SK-N-SH (cell line): ENCODE data around the gene PPP1R3G. TPM values are rescaled to one million over a fixed set of nuclear protein-coding genes. Genes with fewer than 3 reads are reported as not detected.

Experiments used
- CTCF ChIA-PET: fragments of 300-600, 350-600 bp; formaldehyde crosslinking; extraction: SDS; loops from one replicate; lab custom pipeline; 2021; lab: Yijun Ruan, JAX
- POLR2A ChIA-PET: fragments of 350-600 bp; sonication (Branson Sonifier 250); formaldehyde crosslinking; extraction: SDS; loops from one replicate; lab custom pipeline; 2020; ENCODE audit warnings: antibody characterized with exemption, inconsistent platforms; lab: Yijun Ruan, JAX
- DNase-seq: peaks from one replicate; pipeline ENCODE4 v3.0.0; 2012
- H2AFZ ChIP-seq: fragments of 200-600 bp; sonication (generic); 2 replicates; pipeline ENCODE4 v1.8.1; 2016; ENCODE audit warnings: antibody characterized with exemption, mild to moderate bottlenecking, low read depth
- H3F3A ChIP-seq: fragments of 200-600 bp; sonication (generic); replicated peaks from 2 replicates; pipeline ENCODE3; 2016; ENCODE audit warnings: antibody characterized with exemption, mild to moderate bottlenecking; ENCODE audit not compliant: insufficient read depth
- H3K27ac ChIP-seq, 2 experiments: fragments of 200-500 bp in 1 of 2; fragments of 200-600 bp in 1 of 2; sonication (Bioruptor generic) in 1 of 2; sonication (generic), shearing (Covaris generic) in 1 of 2; 2 replicates each; pipeline versions ENCODE4 v1.5.1 to v1.6.1; 2014 to 2016; ENCODE audit warnings: low read depth in 2 of 2, inconsistent platforms in 1 of 2, low read length in 1 of 2, mild to moderate bottlenecking in 1 of 2, mixed read lengths in 1 of 2
- H3K27me3 ChIP-seq: fragments of 200-600 bp; sonication (generic), shearing (Covaris generic); 2 replicates; pipeline ENCODE4 v1.6.1; 2016; ENCODE audit warnings: mixed run types; ENCODE audit not compliant: insufficient read depth
- H3K36me3 ChIP-seq, 2 experiments: fragments of 200-500 bp in 1 of 2; fragments of 200-600 bp in 1 of 2; sonication (Bioruptor generic) in 1 of 2; sonication (generic) in 1 of 2; replicated peaks in 1 of 2; 2 replicates each; pipeline versions ENCODE3 to v1.5.1; 2014 to 2016; ENCODE audit warnings: low read length in 1 of 2, mild to moderate bottlenecking in 1 of 2; ENCODE audit not compliant: insufficient read depth in 2 of 2, control insufficient read depth in 1 of 2
- H3K4me1 ChIP-seq, 2 experiments: fragments of 200-500 bp in 1 of 2; fragments of 200-600 bp in 1 of 2; sonication (Bioruptor generic) in 1 of 2; sonication (generic), shearing (Covaris generic) in 1 of 2; 2 replicates each; pipeline versions ENCODE4 v1.5.1 to v1.6.1; 2014 to 2016; ENCODE audit warnings: low read depth in 1 of 2, low read length in 1 of 2, mixed run types in 1 of 2; ENCODE audit not compliant: insufficient read depth in 2 of 2, control insufficient read depth in 1 of 2
- H3K4me2 ChIP-seq: fragments of 200-600 bp; sonication (generic), shearing (Covaris generic); 2 replicates; pipeline ENCODE4 v1.6.1; 2017; ENCODE audit warnings: mixed run types
- H3K4me3 ChIP-seq, 2 experiments: fragments of 200-500 bp in 1 of 2; fragments of 200-600 bp in 1 of 2; sonication (Bioruptor generic) in 1 of 2; sonication (generic), shearing (Covaris generic) in 1 of 2; 2 replicates each; pipeline versions ENCODE4 v1.5.1 to v1.8.1; 2014 to 2016; ENCODE audit warnings: low read depth in 2 of 2, inconsistent platforms in 1 of 2, low read length in 1 of 2, mild to moderate bottlenecking in 1 of 2, mixed read lengths in 1 of 2, moderate library complexity in 1 of 2
- H3K79me2 ChIP-seq: fragments of 200-600 bp; sonication (generic); 2 replicates; pipeline ENCODE4 v1.8.1; 2017; ENCODE audit warnings: mild to moderate bottlenecking; ENCODE audit not compliant: insufficient read depth
- H3K9ac ChIP-seq: fragments of 200-600 bp; sonication (generic); 2 replicates; pipeline ENCODE4 v1.6.1; 2017; ENCODE audit warnings: mixed run types
- H3K9me2 ChIP-seq: fragments of 200-600 bp; sonication (generic); 2 replicates; pipeline ENCODE4 v1.6.1; 2017; ENCODE audit warnings: mixed run types
- H3K9me3 ChIP-seq: fragments of 200-600 bp; sonication (generic); 2 replicates; pipeline ENCODE4 v1.6.1; 2017; ENCODE audit warnings: mixed run types, mild to moderate bottlenecking, moderate library complexity
- H4K20me1 ChIP-seq: fragments of 200-600 bp; sonication (generic); 2 replicates; pipeline ENCODE4 v1.6.1; 2017; ENCODE audit warnings: mild to moderate bottlenecking, mixed run types; ENCODE audit not compliant: insufficient read depth
- CTCF ChIP-seq: fragments of 200-600 bp; sonication (generic); IDR thresholded peaks from 2 replicates; pipeline ENCODE4 v1.6.1; 2017; ENCODE audit warnings: antibody characterized with exemption, mild to moderate bottlenecking, moderate library complexity
- FOXM1 ChIP-seq: IDR thresholded peaks from 2 replicates; pipeline ENCODE4 v1.4.0; 2012; ENCODE audit warnings: low read depth, mild to moderate bottlenecking
- RAD21 ChIP-seq: IDR thresholded peaks from 2 replicates; pipeline ENCODE4 v1.6.1; 2012; ENCODE audit warnings: mild to moderate bottlenecking, low read length
- REST ChIP-seq: IDR thresholded peaks from 2 replicates; pipeline ENCODE4 v1.6.1; 2012; ENCODE audit warnings: mild to moderate bottlenecking, low read depth, low read length, moderate library complexity
- SMC3 ChIP-seq: IDR thresholded peaks from 2 replicates; pipeline ENCODE4 v1.6.1; 2012; ENCODE audit warnings: low read depth, low read length, improper control_type of control experiment
- TAF1 ChIP-seq: IDR thresholded peaks from 2 replicates; pipeline ENCODE4 v1.6.1; 2012; ENCODE audit warnings: low read depth, mild to moderate bottlenecking, low read length, moderate library complexity, borderline replicate concordance
- WGBS: methylation state at CpG from one replicate; pipeline ENCODE4 v1.1.6; 2017; ENCODE audit warnings: low lambda C conversion rate; 5-methylcytosine and 5-hydroxymethylcytosine counted together
- polyA plus RNA-seq, 3 experiments: library from polyadenylated mRNA; depleted of rRNA; stranded (reverse); fragments of >200 nt; gene quantifications; 2 replicates each; pipeline ENCODE4 v1.2.3, GENCODE V29; 2012

The PPP1R3G gene
- polyA plus RNA-seq, 1 of the 3 experiments (the other 2 are of a cell fraction), result 0.10 TPM

- H3K9ac ChIP-seq, result no peak overlapping the region
- no peak overlapping the region for H3K4me2 ChIP-seq
- no peaks in the 10 kb centered on the region for H3K27me3 ChIP-seq
- no peaks in the 10 kb centered on the region for H3F3A ChIP-seq
- DNase-seq, result no peak
- H3K4me3 ChIP-seq, result no peak overlapping the region
- no peak overlapping the region for H2AFZ ChIP-seq
- no peaks in the 10 kb centered on the region for H3K4me1 ChIP-seq
- H3K9me2 ChIP-seq, result no peaks in the 10 kb centered on the region
- H3K27ac ChIP-seq, result no peak overlapping the region
- no peaks in the 10 kb centered on the region for H3K79me2 ChIP-seq
- no peaks in the 10 kb centered on the region for H4K20me1 ChIP-seq
- POLR2A ChIA-PET, result no interaction called here
- 51% methylated on average over 3 of the region's 3 CpGs for WGBS
- TF ChIP-seq TAF1 (no peak), REST (no peak)
- no peaks in the 10 kb centered on the region for H3K9me3 ChIP-seq
- CTCF ChIA-PET, result no interaction called here
- no peaks in the 10 kb centered on the region for H3K36me3 ChIP-seq
These were observed 11.1 kb upstream of the PPP1R3G start for GRCh38 chr6:5073992-5074391.

- no peaks in the 10 kb centered on the region for H3F3A ChIP-seq
- no peak overlapping the region for H2AFZ ChIP-seq
- H3K4me1 ChIP-seq, result no peaks in the 10 kb centered on the region
- no peak for TF ChIP-seq FOXM1
- no peak overlapping the region for H3K4me2 ChIP-seq
- H3K9ac ChIP-seq, result no peak overlapping the region
- WGBS, result 86% methylated on average over 11 of the region's 11 CpGs
- no peak overlapping the region for H3K4me3 ChIP-seq
- H3K27me3 ChIP-seq, result no peaks in the 10 kb centered on the region
- no peaks in the 10 kb centered on the region for H3K9me3 ChIP-seq
- POLR2A ChIA-PET, result no interaction called here
- H3K36me3 ChIP-seq, result no peaks in the 10 kb centered on the region
- CTCF ChIA-PET, result no interaction called here
- no peaks in the 10 kb centered on the region for H3K79me2 ChIP-seq
- no peaks in the 10 kb centered on the region for H4K20me1 ChIP-seq
- H3K9me2 ChIP-seq, result no peaks in the 10 kb centered on the region
- no peak overlapping the region for H3K27ac ChIP-seq
- no peak for DNase-seq
These were observed 8.2 kb upstream of the PPP1R3G start for GRCh38 chr6:5076931-5077330.

GRCh38 chr6:5078121-5078669, 6.9 kb upstream of the PPP1R3G start:
- no peak overlapping the region for H3K9ac ChIP-seq
- peak; percentile 32 for DNase-seq
- no peak overlapping the region for H3K4me2 ChIP-seq
- TF ChIP-seq CTCF (peak; percentile 16; the same call in 1 of the 2 replicates), RAD21 (no peak), SMC3 (peak; percentile 5; the same call in 1 of the 2 replicates)
- H3K27ac ChIP-seq, result no peak overlapping the region
- H3F3A ChIP-seq, result no peaks in the 10 kb centered on the region
- H3K36me3 ChIP-seq, result no peaks in the 10 kb centered on the region
- H3K79me2 ChIP-seq, result no peaks in the 10 kb centered on the region
- H3K9me2 ChIP-seq, result no peaks in the 10 kb centered on the region
- H4K20me1 ChIP-seq, result no peaks in the 10 kb centered on the region
- ChIA-PET POLR2A (no interaction called here), CTCF (interaction anchor here (1.2 kb wide), 1 partner anchor 65 kb away, joined by 3 read pairs; no protein-coding TSS in a partner anchor)
- WGBS, result 68% methylated on average over 5 of the region's 5 CpGs
- no peak overlapping the region for H3K4me3 ChIP-seq
- no peaks in the 10 kb centered on the region for H3K4me1 ChIP-seq
- H3K9me3 ChIP-seq, result no peaks in the 10 kb centered on the region
- H3K27me3 ChIP-seq, result no peaks in the 10 kb centered on the region
- no peak overlapping the region for H2AFZ ChIP-seq
